Tibial nerve (tissue), 4 donors: ENCODE data around the gene CHI3L2.

Experiments used
- CTCF ChIP-seq, 5 experiments: fragments of 200-600 bp in 3 of 5; fragments of 450-650 bp in 2 of 5; sonication (generic) in 3 of 5; IDR thresholded peaks; one replicate each; pipeline ENCODE4 v1.5.1; 2016 to 2019; ENCODE audit warnings: antibody characterized with exemption in 5 of 5, mild to moderate bottlenecking in 3 of 5, moderate library complexity in 2 of 5
- EP300 ChIP-seq, 2 donors: sonication (generic); formaldehyde crosslinking; IDR thresholded peaks; one replicate each; pipeline ENCODE4 v1.6.1; 2017; ENCODE audit warnings: antibody characterized with exemption in 2 of 2, mild to moderate bottlenecking in 1 of 2
- POLR2A ChIP-seq, 2 donors: fragments of 450-650 bp; IDR thresholded peaks; one replicate each; pipeline ENCODE4 v1.6.1; 2017; ENCODE audit warnings: antibody characterized with exemption in 2 of 2, mild to moderate bottlenecking in 2 of 2, moderate library complexity in 2 of 2

GRCh38 chr1:111216751-111217150 is 10.8 kb upstream of the CHI3L2 start:
- no peak for TF ChIP-seq POLR2A (IDR thresholded peaks at IDR 0.05)
- no peak for TF ChIP-seq CTCF (IDR thresholded peaks at IDR 0.05)
- no peak for TF ChIP-seq EP300 (IDR thresholded peaks at IDR 0.05)
